GF-D8 (cell line): Measurements from ENCODE around the gene JMJD8.
"Not testable (repeated sequence)": the region's sequence is repeated elsewhere in the genome, so short reads cannot be mapped to it uniquely, and the experiment has no call there.

Experiments
- DNase-seq: peaks from one replicate; lab custom pipeline; 2025; lab: John Stamatoyannopoulos, UW

The JMJD8 gene

DNA sequence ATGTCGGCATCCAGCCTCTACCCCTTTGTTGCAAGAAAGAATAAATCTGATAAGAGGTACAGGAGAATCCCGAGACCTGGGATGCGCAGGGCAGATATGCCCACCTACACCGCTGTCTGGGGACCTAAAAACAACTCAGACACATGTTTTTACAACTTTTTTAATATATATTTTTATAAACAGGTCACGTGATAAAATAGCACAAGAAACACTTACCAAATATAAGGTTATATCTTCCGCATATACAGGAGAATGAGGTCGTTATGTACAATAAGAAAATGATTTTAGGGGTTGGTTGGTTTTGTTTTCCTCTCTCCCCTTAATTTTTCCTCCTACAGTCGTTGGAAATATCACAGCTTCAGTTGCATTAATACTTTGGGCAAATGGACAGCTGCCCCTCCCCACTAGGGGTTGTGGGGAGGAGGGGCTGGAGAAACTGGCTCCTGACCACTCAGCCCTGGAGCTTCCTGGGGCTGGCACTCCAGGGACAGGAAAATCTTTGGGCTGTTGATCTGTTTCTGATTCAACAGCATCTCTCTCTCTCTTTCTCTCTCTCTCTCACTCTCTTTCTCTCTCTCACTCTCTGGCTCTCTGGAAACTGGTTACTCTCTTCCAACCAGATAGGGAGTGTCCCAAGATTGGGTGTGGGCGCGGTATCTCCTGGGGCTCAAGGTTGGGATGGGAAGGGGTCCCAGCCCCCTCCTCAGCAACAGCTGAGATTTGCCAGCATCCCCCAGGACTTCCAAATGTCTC, 8.4 kb upstream of the JMJD8 start:
- DNase-seq: no peak

DNA sequence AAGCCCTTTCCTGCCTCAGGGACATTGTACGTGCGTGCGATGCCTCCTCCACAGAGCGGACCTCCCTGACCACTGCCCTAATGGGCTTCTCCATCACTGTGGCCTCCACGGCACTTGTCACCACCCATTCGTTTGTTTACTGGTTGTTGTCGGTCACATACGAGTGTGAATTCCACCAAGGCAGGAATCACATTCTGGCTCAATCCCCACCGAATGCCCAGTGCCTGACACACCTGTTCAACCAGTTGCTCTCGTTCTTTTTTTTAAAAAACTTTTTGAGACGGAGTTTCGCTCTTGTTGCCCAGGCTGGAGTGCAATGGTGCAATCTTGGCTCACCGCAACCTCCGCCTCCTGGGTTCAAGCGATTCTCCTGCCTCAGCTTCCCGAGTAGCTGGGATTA, 7.1 kb upstream of the JMJD8 start:
- not testable (repeated sequence) for DNase-seq

DNA sequence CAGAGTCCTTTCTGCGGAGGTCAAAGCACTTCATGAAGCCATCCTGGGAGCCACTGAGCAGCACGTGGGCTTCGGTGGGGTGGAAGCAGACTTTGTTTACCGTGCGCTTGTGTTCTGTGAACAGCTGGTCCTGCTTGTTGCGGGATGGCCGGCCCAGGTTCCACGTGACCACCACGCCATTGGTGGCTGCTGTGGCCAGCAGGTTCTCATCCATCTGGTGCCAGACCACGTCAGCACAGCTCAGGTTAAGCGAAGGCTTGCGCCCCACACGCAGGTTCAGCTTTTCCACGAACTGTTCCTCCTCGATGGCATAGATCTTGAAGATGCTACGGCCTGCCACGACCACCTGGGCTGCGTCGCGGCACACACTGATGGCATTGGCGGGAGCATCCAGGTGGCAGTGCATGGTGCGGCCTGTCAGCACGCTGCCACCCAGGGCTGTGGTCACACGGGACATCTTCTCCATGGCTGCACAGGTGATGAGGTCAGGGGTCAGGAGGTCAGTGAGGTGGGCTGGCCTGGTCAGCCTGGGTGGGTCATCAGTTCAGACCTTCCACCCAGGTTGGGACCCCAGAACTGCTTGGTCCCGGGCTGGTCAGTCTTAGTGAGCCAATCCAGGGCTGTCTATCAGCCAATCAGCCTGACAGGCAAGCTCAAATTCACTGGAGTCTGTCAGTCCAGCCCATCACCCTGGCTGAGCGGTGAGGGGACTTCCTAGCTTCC, 5.2 kb upstream of the JMJD8 start:
- DNase-seq: no peak

DNA sequence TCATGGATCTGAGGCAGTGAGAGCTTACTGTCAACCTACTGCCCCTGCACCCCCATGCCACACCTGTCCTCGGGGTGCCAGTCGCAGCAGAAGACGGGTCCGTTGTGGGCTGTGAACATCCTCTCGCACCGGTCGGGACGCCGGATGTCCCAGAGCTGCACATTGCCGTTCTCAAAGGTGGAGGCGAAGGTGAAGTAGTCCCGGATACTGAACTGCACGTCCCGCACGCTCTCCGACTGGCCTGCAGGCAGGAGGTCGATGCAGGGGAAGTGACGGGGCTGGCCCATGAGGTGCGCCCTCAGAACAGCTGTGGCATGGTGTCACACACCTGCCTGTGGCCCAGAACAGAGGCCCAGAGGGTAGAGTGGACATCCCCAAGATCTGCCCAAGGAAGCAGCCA, 3.4 kb upstream of the JMJD8 start:
- DNase-seq: no peak

DNA sequence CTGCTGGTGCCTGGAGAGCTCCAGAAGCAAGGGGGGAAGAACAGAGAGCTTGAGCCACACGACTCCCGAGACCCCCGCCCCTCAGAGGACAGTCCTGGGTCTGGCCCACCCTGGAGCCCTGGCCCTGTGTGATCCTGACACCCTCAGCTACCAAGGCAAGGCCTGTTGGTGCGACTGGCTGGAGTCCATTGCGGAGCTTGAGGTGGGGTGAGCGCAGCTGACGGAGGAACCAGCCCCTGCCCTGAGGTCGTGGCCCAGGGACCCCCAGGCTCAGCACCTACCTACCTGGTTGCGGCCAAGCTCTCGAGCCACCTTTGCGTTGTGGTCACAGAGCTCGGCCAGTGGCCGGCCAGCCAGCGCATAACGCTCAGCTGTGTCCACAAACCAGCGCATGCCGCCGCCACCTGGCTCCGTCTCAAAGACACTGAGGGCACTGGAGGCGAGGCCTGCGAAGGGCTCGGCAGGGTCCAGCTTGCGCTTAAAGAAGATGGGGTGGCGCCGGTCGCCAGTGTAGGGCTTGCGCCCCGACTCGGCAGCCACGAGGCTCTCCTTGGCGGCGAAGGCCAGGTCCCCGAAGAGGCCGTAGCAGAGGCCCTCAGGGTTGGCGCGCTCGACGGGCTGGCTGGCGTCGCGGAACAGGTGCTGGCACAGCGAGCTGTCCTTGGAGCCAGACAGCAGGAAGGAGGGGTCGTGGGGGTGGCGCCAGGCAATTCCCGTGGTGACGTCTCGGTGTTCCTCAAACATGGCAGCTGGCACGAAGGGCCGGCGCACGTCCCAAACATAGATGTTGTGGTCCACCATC, 2.5 kb upstream of the JMJD8 start:
- DNase-seq: no peak

DNA sequence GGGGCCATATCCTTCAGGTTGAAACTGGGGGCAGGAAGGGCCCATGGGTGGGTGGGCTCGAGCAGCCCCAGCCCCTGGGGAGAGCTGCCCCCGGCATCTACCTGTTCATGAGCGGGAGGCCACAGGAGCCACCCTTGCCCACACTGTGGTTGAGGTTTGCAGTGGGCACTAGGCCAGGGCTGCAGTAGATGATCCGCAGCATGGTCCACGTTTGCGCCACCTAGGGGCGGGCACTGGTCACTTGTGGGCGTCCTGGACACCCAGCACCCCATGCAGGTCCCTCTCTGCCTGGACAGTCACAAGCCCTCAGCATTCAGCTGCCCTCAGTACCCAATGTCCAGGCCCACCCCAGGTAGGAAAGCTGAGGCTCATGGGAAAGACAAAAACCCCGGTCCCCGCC, 1.8 kb upstream of the JMJD8 start:
- DNase-seq: no peak

DNA sequence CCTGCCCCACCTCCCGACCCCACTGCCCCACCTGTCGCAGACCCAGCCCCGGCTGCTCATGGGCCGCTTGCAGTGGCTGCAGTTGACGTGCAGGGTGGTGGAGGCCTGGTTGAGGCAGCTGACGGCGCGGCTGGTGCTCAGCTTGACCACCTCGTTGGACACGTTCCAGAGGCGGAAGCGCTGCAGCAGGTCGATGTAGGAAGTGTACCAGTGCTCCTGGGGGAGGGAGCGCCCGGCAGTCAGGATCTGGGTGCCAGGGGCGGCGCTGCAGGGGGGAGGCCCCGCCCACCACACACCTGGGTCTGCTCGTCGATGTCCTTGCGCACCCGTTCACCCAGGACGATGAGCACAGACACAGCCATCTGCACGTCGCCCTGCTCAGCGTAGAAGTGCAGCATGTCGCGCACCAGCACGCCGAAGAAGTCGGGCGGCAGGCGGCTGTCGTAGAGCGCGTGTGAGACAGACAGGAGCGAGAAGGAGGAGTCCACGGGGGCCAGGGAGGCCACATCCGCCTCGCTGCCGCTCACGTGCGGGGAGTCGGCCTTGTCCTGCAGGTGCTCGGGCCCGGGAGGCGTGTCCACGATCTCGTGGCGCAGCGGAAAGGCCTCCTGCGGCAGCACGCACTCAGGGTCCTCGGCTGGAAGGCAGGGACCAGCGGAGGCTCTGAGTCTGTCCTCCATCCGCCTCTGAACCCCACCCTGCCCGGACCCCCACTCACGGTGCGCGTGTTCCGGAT, 995 bp upstream of the JMJD8 start:
- no peak for DNase-seq

DNA sequence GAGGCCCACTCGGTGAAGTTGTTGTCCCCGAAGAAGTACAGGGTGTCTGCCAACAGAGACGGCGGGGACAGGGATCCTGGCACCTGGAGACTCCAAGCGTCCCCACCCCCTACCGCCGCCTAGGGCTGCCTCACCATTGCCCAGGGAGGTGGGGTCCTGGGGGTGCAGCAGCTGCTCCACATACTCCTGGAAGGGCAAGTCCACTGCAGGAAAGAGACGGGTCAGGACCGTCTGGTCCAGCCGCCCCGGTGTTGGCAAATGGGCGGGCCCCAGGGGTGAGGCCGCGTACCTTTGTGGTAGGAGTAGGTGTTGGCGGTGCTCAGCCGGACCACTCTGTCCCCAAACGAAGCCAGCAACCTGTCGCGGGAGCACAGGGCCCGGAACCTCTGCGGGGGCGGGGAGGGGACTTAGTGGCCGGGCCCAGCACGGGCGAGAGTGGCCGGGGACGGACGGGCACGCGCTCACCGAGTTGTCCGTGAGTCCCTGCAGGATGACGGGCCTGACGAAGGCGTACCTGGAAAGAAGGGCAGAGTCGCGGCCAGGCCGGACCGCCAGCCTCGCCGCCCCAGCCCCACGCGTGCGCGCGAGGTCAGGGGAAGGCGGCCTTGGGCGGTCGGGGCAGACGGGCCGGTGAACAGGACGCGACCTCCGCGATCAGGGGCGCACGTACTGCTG, 601 bp downstream of the JMJD8 start:
- DNase-seq: no peak

DNA sequence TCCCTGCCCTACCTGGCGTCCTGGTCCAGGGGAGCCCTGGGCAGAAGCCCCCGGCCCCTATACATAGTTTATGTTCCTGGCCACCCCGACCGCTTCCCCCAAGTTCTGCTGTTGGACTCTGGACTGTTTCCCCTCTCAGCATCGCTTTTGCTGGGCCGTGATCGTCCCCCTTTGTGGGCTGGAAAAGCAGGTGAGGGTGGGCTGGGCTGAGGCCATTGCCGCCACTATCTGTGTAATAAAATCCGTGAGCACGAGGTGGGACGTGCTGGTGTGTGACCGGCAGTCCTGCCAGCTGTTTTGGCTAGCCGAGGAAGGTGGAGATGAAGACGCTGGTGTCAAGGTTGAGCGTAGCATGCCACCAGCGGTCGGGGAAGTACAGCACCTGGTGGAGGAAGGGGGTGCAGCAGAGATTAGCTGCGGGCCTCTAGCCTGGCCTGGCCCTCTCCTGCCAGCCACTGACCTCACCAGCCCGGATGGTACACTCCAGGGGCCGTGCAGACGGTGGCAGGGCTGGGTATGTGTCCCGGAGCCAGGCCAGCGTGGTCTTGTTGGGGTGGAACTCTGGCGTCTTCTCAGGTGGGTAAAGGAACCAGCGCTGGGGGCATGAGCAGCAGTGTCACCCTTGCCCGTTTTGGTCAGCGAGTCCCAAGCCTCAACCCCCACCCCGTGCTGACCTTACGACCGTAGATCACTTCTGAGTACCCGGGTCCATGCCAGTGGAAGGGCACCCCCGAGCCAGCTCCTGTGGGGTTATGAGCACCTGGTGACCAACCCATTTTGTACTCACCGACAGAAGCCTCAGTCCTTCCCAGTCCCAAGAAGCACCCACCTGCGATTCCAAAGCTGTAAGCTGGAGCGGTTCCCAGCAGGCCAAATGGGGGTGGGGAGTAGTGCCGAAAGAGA, 1.4 kb downstream of the JMJD8 start:
- DNase-seq: no peak

DNA sequence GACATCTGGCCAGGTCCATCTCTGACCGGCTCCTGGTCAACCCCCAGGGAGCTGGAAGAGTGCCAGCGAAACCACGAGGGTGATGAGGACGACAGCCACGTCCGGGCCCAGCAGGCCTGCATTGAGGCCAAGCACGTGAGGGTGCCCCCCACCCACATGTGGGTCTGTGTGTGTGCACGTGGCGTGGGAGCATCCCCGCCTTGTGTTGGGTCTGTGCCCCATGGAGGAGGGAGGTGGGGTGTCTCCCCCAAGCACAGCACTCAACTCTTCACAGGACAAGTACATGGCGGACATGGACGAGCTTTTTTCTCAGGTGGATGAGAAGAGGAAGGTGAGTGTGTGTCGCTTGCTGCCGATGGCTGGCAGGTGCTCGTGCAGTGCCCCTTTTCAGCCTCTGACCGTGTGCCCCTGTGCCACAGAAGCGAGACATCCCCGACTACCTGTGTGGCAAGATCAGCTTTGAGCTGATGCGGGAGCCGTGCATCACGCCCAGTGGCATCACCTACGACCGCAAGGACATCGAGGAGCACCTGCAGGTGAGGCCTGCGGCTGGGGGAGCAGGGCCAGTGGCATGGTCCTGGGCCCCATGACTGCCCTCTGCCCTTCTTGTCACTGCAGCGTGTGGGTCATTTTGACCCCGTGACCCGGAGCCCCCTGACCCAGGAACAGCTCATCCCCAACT, 2.2 kb downstream of the JMJD8 start:
- no peak for DNase-seq

DNA sequence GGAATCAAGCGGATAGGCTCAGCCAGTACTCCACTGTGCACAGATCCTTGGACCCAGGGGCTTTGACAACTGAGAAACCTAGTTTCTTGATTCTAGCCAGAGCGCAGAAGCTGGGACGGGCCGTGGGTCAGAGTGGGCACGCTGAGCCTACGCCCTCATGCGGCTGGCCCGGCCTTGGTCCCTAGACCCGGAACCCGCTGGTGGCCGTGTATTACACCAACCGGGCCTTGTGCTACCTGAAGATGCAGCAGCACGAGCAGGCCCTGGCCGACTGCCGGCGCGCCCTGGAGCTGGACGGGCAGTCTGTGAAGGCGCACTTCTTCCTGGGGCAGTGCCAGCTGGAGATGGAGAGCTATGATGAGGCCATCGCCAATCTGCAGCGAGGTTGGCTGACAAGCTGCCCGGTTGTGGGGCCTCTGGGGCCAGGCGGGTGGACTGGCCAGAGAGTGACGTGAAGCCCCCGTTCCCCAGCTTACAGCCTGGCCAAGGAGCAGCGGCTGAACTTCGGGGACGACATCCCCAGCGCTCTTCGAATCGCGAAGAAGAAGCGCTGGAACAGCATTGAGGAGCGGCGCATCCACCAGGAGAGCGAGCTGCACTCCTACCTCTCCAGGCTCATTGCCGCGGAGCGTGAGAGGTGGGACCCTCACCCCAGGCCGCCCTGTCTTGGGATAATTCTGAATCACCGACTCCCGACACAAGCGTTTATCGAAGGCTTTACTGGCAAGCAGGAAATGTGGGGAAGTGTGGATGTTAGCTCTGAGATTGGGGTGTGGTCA, 3.0 kb downstream of the JMJD8 start:
- peak; percentile 22 for DNase-seq

DNA sequence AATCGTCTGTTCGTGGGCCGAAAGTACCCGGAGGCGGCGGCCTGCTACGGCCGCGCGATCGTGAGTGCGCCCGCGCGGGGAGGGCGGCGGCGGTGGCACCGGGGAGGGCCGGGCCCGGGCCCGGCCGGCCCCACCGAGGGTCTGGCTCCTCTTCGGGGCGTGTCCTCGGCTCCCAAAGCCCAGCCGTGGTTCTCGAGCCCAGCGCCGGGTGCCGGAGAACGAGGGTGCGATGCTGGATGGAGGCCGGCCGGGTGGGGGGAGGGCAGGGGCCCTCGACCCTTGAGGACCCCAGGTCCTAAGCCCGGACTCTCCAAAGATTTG, 3.5 kb downstream of the JMJD8 start:
- DNase-seq: no peak

DNA sequence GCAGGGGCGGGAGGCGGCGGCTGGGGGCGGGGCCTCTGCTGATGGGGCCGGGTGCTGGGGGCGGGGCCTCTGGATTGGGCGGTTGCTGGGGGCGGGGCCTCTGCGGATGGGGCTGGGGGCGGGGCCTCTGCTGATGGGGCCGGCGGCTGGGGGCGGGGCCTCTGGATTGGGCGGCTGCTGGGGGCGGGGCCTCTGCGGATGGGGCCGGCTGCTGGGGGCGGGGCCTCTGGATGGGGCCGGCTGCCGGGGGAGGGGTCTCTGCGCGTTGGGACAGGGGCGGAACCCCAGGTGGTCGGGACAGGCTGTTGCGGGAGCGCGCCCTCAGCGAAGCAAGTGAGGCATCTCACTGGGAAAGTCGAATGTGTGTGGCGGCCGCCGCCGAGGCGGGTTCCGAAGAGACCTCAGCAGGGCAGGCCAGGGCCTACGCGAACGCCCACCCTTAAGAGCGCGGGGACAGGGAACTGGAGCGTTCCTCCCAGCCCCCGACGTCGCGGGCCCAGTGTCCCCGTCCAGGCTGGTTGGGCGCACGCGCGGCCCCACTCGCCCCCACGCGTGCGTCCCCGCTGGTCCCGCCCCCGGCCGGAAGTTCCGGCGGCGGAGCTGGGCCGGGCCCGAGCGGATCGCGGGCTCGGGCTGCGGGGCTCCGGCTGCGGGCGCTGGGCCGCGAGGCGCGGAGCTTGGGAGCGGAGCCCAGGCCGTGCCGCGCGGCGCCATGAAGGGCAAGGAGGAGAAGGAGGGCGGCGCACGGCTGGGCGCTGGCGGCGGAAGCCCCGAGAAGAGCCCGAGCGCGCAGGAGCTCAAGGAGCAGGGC, 4.1 kb downstream of the JMJD8 start, which contains the start of gene STUB1:
Gene STUB1, plus strand, starts transcription at position 597 of the 811 bp plus-strand sequence. Its CDS starts 116 bp downstream, at position 713.
- DNase-seq: peak; percentile 51

DNA sequence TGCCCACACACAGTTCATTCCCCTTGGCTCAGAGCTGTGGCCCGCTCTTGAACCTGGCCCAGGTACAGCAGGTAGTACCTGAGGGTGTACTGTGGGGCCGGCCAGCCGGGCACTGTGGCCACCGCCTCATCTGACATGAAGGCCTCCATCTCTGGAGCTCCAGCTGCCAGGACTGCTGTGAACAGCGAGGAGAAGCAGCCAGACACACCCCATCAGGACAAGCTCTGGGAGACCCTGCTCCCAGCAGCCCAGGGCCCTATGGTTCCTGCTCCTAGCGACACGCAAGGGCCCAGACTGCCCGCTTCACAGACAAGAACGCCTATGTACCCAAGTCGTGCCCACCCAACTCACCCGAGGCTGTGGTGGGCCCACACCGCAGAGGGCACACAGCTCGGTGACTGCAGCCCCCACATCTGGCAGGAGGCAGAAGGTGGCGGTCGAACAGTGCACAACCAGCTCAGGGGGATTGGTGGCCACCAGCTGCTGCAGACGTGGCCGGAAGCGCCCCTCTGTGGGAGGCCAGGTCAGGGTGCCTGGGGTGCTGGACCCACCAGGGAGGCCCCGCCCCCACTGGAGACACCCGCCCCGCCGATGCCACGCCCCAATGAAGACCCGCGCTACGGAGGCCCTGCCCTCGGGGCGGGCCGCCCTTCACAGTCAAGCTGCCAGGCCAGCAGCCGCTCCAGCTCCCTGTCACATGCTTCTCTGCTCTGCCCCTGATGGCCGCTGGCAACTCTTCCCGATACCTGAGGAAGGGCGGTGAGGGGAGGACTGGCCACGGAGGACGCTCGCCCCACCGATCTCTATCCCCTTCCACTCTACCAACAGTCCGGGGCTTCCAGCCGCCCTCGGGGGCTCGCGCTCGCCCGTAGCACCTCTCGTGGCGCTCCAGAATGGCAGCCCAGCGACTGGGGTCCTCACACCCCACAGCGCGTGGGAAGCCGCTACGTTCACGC, 5.0 kb downstream of the JMJD8 start:
- DNase-seq: no peak

DNA sequence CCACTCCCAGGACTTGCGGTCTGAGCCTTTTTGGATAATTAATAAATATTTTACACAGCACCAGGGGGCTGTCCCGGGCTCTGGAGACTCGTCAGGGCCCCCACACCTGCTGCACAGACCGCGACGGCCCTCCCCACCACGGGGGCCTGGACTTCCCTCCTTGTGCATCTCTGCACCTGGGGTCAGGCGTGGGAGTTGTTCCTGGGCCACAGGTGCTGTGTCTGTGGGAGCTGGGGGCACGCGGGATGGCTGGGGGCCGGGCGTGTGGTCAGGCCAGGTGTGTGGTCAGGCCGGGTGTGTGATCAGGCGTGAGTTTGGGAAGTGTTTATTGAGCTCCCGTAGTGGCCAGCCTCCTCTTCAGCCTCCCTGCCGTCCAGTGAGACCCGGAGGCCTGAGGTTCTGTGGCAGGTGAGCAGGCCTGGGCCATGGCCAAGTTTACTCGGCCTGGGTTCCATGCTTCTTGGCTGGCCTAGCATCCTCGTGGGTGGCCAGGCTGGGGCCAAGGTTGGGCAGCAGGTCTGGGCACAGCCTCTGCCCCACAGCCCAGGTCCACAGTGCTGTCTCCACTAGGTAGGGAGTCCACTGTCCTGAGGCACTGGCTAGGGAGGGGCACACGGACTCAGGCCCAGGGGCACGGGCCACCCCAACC, 5.8 kb downstream of the JMJD8 start:
- DNase-seq: no peak

DNA sequence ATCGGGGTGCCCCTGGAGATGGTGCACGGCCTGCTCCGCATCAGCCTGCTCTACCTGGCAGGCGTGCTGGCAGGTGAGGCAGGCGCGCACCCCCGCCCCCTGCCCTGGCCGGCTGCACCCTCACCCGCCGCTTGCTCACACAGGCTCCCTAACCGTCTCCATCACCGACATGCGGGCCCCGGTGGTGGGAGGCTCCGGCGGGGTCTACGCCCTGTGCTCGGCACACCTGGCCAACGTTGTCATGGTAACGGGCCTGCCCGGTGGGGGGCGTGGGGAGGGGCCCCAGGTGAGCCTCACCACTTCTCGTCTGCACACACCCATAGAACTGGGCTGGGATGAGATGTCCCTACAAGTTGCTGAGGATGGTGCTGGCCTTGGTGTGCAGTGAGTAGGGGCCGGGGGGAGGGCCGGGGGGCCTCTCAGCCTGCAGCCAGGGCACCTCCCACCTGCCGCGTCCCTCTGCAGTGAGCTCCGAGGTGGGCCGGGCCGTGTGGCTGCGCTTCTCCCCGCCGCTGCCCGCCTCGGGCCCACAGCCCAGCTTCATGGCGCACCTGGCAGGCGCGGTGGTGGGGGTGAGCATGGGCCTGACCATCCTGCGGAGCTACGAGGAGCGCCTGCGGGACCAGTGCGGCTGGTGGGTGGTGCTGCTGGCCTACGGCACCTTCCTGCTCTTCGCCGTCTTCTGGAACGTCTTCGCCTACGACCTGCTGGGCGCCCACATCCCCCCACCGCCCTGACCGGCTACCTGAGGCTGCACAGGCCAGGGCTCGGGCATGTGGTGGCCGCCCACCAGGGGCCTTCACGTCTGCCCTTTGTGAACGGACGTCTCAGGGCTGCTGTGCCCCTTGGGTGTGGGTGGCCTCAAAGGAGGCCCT, 6.6 kb downstream of the JMJD8 start:
- DNase-seq: no peak
